SK-N-MC (cell line): Measurements from ENCODE around the gene MBD3L2.
"Not testable (repeated sequence)": the region's sequence is repeated elsewhere in the genome, so short reads cannot be mapped to it uniquely, and the experiment has no call there.

ENCODE experiments used
- EZH2 ChIP-seq: fragments of 200-600 bp; sonication (generic); IDR thresholded peaks from one replicate; pipeline ENCODE4 v1.6.1; 2017; ENCODE audit warnings: antibody characterized with exemption
- FOXP2 ChIP-seq: optimal IDR thresholded peaks from 2 replicates; pipeline ENCODE3; 2011; ENCODE audit warnings: mild to moderate bottlenecking, moderate library complexity; ENCODE audit not compliant: insufficient read depth; ENCODE audit errors: extremely low read length, control extremely low read depth
- POLR2AphosphoS5 ChIP-seq: IDR thresholded peaks from 2 replicates; pipeline ENCODE4 v1.6.1; 2012; ENCODE audit warnings: mild to moderate bottlenecking, low read depth, low read length, borderline replicate concordance

GRCh38 chr19:7051421-7051820, 2.3 kb downstream of the MBD3L2 start:
- not testable (repeated sequence) for TF ChIP-seq POLR2AphosphoS5, EZH2, FOXP2
